Neural cell (in vitro differentiated cells): ENCODE data around the gene FGF21.

ENCODE experiments used
- CTCF ChIP-seq: fragments of 450-650 bp; IDR thresholded peaks from 2 replicates; pipeline ENCODE4 v1.5.1; 2014; ENCODE audit warnings: antibody characterized with exemption, mild to moderate bottlenecking, moderate library complexity; ENCODE audit not compliant: poor library complexity, severe bottlenecking
- EP300 ChIP-seq: fragments of 450-650 bp; conservative IDR thresholded peaks from 2 replicates; pipeline ENCODE4 v1.6.1; 2014; ENCODE audit warnings: antibody characterized with exemption, mild to moderate bottlenecking, moderate library complexity; ENCODE audit not compliant: poor library complexity, severe bottlenecking
- MXI1 ChIP-seq: fragments of 450-650 bp; conservative IDR thresholded peaks from 2 replicates; pipeline ENCODE4 v1.6.1; 2014; ENCODE audit warnings: antibody characterized with exemption, mild to moderate bottlenecking; ENCODE audit not compliant: poor library complexity, severe bottlenecking
- POLR2AphosphoS5 ChIP-seq: IDR thresholded peaks from 2 replicates; pipeline ENCODE4 v1.6.1; 2012
- TAF1 ChIP-seq: IDR thresholded peaks from 2 replicates; pipeline ENCODE4 v1.6.1; 2012; ENCODE audit warnings: low read depth
- TF ChIP-seq, protein P1 (sequence below): IDR thresholded peaks from 2 replicates; pipeline ENCODE4 v1.6.1; 2012; ENCODE audit warnings: borderline replicate concordance

DNA sequence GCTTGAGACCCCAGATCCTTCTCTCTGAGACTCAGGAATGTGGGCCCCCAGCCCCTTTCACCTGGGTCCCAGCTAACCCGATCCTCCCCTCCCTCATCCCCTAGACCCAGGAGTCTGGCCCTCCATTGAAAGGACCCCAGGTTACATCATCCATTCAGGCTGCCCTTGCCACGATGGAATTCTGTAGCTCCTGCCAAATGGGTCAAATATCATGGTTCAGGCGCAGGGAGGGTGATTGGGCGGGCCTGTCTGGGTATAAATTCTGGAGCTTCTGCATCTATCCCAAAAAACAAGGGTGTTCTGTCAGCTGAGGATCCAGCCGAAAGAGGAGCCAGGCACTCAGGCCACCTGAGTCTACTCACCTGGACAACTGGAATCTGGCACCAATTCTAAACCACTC, 463 bp downstream of the FGF21 start:
- TF ChIP-seq CTCF, result no peak
- TF ChIP-seq TAF1, result no peak
- no peak for TF ChIP-seq POLR2AphosphoS5
- no peak for TF ChIP-seq EP300
- TF ChIP-seq, protein P1, sequence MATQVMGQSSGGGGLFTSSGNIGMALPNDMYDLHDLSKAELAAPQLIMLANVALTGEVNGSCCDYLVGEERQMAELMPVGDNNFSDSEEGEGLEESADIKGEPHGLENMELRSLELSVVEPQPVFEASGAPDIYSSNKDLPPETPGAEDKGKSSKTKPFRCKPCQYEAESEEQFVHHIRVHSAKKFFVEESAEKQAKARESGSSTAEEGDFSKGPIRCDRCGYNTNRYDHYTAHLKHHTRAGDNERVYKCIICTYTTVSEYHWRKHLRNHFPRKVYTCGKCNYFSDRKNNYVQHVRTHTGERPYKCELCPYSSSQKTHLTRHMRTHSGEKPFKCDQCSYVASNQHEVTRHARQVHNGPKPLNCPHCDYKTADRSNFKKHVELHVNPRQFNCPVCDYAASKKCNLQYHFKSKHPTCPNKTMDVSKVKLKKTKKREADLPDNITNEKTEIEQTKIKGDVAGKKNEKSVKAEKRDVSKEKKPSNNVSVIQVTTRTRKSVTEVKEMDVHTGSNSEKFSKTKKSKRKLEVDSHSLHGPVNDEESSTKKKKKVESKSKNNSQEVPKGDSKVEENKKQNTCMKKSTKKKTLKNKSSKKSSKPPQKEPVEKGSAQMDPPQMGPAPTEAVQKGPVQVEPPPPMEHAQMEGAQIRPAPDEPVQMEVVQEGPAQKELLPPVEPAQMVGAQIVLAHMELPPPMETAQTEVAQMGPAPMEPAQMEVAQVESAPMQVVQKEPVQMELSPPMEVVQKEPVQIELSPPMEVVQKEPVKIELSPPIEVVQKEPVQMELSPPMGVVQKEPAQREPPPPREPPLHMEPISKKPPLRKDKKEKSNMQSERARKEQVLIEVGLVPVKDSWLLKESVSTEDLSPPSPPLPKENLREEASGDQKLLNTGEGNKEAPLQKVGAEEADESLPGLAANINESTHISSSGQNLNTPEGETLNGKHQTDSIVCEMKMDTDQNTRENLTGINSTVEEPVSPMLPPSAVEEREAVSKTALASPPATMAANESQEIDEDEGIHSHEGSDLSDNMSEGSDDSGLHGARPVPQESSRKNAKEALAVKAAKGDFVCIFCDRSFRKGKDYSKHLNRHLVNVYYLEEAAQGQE, result no peak
- TF ChIP-seq MXI1, result no peak
